Activated CD4-positive, alpha-beta T cell treated with anti-CD3 and anti-CD28 coated beads, Interleukin-2, amount 50 U/mL, for 1 hour (primary cell): ENCODE results near the gene CARD6.
"Not testable (repeated sequence)": the region's sequence is repeated elsewhere in the genome, so short reads cannot be mapped to it uniquely, and the experiment has no call there.

Experiments used
- DNase-seq: peaks from one replicate; pipeline ENCODE4 v3.0.0-alpha.2; 2020

Gene CARD6

DNA sequence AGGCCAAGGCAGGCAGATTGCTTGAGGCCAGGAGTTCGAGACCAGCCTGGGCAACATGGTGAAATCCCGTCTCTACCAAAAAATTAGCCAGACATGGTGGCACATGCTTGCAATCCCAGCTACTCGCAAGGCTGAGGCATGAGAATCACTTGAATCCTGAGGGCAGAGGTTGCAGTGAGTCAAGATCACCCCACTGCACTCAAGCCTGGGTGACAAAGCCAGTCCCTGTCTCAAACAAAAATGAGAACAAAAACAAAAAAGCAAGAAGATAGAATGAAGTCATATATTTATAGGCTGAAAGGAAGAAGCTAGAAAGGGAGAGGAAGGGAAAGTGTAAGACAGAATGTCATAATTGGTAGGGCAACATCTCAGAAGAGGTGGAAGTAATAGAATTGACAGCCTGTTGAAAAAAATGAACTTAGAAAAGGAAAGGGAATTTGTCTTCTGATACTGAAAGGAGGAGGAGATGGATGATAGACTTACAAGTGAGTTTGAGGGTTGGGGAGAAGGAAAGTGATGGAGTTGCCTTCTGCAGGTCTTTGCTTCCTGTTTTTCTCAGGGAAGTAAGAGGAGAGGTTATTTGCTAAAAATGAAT lies 32.2 kb downstream of the CARD6 start:
- no peak for DNase-seq

GRCh38 chr5:40875958-40876357 lies 34.8 kb downstream of the CARD6 start:
- DNase-seq, result no peak

- no peak for DNase-seq
Measured at GRCh38 chr5:40877371-40877988, 36.3 kb downstream of the CARD6 start.

- no peak for DNase-seq
Measured at GRCh38 chr5:40879163-40879942, 38.2 kb downstream of the CARD6 start.

- no peak for DNase-seq
Measured at GRCh38 chr5:40882291-40882690, 41.1 kb downstream of the CARD6 start.

- not testable (repeated sequence) for DNase-seq
Measured at GRCh38 chr5:40883051-40883450, 41.9 kb downstream of the CARD6 start.

DNA sequence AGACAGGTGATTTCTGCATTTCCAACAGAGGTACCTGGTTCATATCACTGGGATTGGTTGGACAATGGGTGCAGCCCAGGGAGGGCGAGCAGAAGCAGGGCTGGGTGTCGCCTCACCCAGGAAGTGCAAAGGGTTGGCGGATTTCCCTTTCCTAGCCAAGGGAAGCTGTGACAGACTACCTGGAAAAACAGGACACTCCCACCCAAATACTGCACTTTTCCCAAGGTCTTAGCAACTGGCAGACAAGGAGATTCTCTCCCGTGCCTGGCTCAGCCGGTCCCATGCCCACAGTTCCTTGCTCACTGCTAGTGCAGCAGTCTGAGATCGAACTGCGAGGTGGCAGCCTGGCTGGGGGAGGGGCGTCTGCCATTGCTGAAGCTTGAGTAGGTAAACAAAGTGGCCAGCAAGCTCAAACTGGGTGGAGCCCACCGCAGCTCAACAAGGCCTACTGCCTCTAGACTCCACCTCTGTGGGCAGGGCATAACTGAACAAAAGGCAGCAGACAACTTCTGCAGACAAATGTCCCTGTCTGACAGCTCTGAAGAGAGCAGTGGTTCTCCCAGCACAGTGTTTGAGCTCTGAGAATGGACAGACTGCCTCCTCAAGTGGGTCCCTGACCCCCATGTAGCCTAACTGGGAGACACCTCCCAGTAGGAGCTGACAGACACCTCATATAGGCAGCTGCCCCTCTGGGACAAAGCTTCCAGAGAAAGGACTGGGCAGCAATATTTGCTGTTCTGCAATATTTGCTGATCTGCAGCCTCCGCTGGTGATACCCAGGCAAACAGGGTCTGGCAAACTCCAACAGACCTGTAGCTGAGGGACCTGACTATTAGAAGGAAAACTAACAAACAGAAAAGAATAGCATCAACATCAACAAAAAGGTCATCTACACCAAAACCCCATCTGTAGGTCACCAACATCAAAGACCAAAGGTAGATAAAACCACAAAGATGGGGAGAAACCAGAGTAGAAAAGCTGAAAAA lies 54.6 kb downstream of the CARD6 start:
- not testable (repeated sequence) for DNase-seq

- DNase-seq, result no peak
Measured at GRCh38 chr5:40904205-40904993, 63.2 kb downstream of the CARD6 start.

- no peak for DNase-seq
Measured at GRCh38 chr5:40904994-40905306, 63.8 kb downstream of the CARD6 start.

DNA sequence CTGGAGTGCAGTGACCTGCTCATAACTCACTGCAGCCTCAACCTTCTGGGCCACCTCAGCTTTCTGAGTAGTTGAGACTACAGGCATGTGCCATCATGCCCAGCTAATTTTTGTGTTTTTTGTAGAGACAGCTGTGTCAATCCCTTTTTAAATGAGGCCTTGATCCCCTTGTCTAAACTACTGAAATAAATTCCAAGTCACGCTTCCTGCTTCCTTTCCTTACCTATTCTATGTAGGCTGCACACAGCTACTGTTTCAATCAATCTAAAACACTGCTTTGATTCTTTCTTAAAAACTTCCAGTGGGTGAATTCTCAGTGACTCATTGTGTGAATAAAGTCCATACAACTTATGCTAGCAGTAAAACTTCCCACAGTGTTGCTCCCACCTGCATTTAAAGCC lies 65.2 kb downstream of the CARD6 start:
- DNase-seq, result no peak

DNA sequence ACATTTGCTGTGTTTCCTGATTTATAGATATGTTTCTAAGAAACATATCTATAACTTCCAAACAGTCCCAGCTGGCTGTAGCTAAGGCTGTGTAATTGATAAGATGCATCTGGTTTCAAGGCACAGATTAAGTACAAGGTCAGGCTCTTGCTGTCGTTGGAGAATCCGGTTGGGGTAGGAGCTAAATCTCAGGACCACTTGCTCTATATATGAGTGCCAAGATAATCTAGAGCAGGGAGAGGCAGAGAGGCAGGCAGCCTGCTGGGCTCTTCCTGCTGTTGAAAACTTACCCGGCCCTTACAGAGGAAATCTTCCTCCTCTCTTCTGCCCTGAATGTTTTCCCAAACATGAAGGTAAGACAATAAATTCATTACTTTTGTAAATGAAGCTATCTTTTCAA lies 68.1 kb downstream of the CARD6 start, which contains the start of gene C7:
Gene C7 (plus strand): TSS at position 234 of the 400 bp plus-strand sequence. CDS start 114 bp downstream, at position 348.
- no peak for DNase-seq

- no peak for DNase-seq
Measured at GRCh38 chr5:40909723-40910122, 68.6 kb downstream of the CARD6 start.
